Measurements from ENCODE around the gene ELMO3.
A peak's percentile ranks its signal among the peaks of the same experiment; 100 is the strongest.

The ELMO3 gene

GRCh38 chr16:67244387-67245185 is 45.7 kb downstream of the ELMO3 start:
- DNase-seq, result no peak

GRCh38 chr16:67245186-67245585 is 46.3 kb downstream of the ELMO3 start:
- no peak for DNase-seq

- no peak for DNase-seq
These were observed 46.7 kb downstream of the ELMO3 start for GRCh38 chr16:67245674-67246080.

- DNase-seq, result peak; percentile 50
These were observed 47.3 kb downstream of the ELMO3 start for GRCh38 chr16:67246081-67246755.

GRCh38 chr16:67246756-67247191 is 47.8 kb downstream of the ELMO3 start:
- no peak for DNase-seq

- peak; percentile 75 for DNase-seq
These were observed 48.5 kb downstream of the ELMO3 start, which contains the start of gene FHOD1 for GRCh38 chr16:67247192-67248072. Gene FHOD1 (minus strand): TSS chr16:67247481. CDS start chr16:67247410, 71 bp downstream.

GRCh38 chr16:67248073-67248400 is 49.1 kb downstream of the ELMO3 start:
- no peak for DNase-seq

GRCh38 chr16:67248401-67249177 is 49.7 kb downstream of the ELMO3 start, which contains the start of gene SLC9A5:
Gene SLC9A5 (plus strand): TSS chr16:67248979. CDS start chr16:67249015, 36 bp downstream.
- no peak for DNase-seq

- DNase-seq, result peak; percentile 40
These were observed 50.5 kb downstream of the ELMO3 start for GRCh38 chr16:67249178-67250044.

- no peak for DNase-seq
These were observed 51.1 kb downstream of the ELMO3 start for GRCh38 chr16:67250045-67250327.

GRCh38 chr16:67252609-67253497 is 53.9 kb downstream of the ELMO3 start:
- DNase-seq, result no peak

Data from NCI-H2227 treated with DMSO at 0.1 percent for 48 hours (cell line).